ENCODE results near the gene MAPKAPK2.

DNA sequence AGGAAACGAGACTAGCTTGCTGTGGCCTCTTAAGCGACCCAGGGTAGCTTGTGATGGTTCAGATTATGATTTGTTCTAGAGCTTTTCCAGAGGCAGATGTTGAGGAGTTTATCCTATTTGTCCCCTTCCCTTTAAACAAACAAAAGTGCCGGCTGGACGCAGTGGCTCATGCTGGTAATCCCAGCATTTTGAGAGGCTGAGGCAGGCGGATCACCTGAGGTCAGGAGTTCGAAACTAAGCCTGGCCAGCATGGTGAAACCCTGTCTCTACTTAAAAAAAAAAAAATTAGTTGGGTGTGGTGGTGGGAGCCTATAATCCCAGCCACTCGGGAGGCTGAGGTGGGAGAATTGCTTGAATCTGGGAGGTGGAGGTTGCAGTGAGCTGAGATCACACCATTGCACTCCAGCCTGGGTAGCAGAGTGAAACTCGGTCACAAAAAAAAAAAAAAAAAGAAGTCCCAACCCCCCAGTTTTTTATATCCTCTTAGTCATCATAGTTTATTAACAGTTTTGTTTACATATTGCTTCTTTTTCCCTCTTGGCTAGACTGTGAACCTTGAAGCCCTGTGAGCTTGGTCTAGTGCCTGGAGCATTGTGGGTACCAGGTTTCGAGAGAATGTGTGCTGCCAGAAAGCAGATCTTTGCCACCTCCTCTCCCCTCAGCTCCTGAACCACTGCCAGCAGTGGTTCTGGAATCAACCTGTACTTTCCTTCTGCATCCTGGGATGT lies 29.8 kb downstream of the MAPKAPK2 start:
- no peak for TF ChIP-seq POLR2A (IDR thresholded peaks at IDR 0.05)
- TF ChIP-seq CTCF (IDR thresholded peaks at IDR 0.05), result no peak
